ENCODE measurements around the gene MRPS18B. TPM values are rescaled to one million over a fixed set of nuclear protein-coding genes. Genes with fewer than 3 reads are reported as not detected.

The MRPS18B gene
- total and polyA plus RNA-seq, 2 of the 13 experiments (the other 11 are each of a cell fraction or from before 2014, with no cell fraction given), result 125 to 131 TPM

GRCh38 chr6:30654798-30655742 lies 37.4 kb downstream of the MRPS18B start (continued):
- TF ChIP-seq ZNF891 (CRISPR knock-in tag; IDR thresholded peaks at IDR 0.05), result no peak
- TF ChIP-seq WIZ (CRISPR knock-in tag; IDR thresholded peaks at IDR 0.05), result peak; percentile 92
- TF ChIP-seq ZNF660 (CRISPR knock-in tag; IDR thresholded peaks at IDR 0.05; ENCODE audit: borderline replicate concordance, low read depth), result no peak
- no peak for TF ChIP-seq PREB (CRISPR knock-in tag; IDR thresholded peaks at IDR 0.05)
- no peak for TF ChIP-seq ZFP62 (CRISPR knock-in tag; IDR thresholded peaks at IDR 0.05)
- TF ChIP-seq MLLT10 (CRISPR knock-in tag; IDR thresholded peaks at IDR 0.05), result no peak
- TF ChIP-seq STAG1 (CRISPR knock-in tag; IDR thresholded peaks at IDR 0.05), result no peak; the same call in 1 of the 2 replicates
- 0 out of 2 replicates have a peak, but pooled peaks have one; percentile 36 for TF ChIP-seq CBFB (CRISPR knock-in tag; IDR thresholded peaks at IDR 0.05)
- TF ChIP-seq MAF1 (CRISPR knock-in tag; IDR thresholded peaks at IDR 0.05; ENCODE audit: borderline replicate concordance), result no peak
- TF ChIP-seq ZBTB46 (CRISPR knock-in tag; IDR thresholded peaks at IDR 0.05; ENCODE audit: borderline replicate concordance), result 0 out of 2 replicates have a peak, but pooled peaks have one; percentile 2
- peak; percentile 98 for TF ChIP-seq TFAP4 (IDR thresholded peaks at IDR 0.05; ENCODE audit: borderline replicate concordance, low read depth)
- no peak for TF ChIP-seq RBFOX2 (IDR thresholded peaks at IDR 0.05; ENCODE audit: low read depth, low read length)
- no peak for TF ChIP-seq NPAS2 (CRISPR knock-in tag; IDR thresholded peaks at IDR 0.05; ENCODE audit: borderline replicate concordance)
- peak; percentile 93 for TF ChIP-seq ETV5 (CRISPR knock-in tag; IDR thresholded peaks at IDR 0.05; ENCODE audit: borderline replicate concordance)
- TF ChIP-seq ZSCAN12 (CRISPR knock-in tag; IDR thresholded peaks at IDR 0.05), result no peak
- TF ChIP-seq SOX6 (IDR thresholded peaks at IDR 0.05), result no peak
- TF ChIP-seq SOX6 (CRISPR knock-in tag; IDR thresholded peaks at IDR 0.05), result peak; percentile 99
- TF ChIP-seq, protein P1, sequence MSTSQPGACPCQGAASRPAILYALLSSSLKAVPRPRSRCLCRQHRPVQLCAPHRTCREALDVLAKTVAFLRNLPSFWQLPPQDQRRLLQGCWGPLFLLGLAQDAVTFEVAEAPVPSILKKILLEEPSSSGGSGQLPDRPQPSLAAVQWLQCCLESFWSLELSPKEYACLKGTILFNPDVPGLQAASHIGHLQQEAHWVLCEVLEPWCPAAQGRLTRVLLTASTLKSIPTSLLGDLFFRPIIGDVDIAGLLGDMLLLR (CRISPR knock-in tag; IDR thresholded peaks at IDR 0.05), result no peak
- TF ChIP-seq JARID2 (CRISPR knock-in tag; IDR thresholded peaks at IDR 0.05; ENCODE audit: insufficient replicate concordance), result no peak
- TF ChIP-seq TAF15 (IDR thresholded peaks at IDR 0.05; ENCODE audit: low read depth, low read length, poor library complexity, severe bottlenecking), result no peak
- no peak for TF ChIP-seq SUZ12 (IDR thresholded peaks at IDR 0.05; ENCODE audit: low read depth, low read length)
- TF ChIP-seq ZNF280D (CRISPR knock-in tag; IDR thresholded peaks at IDR 0.05), result peak; percentile 25; the same call in 1 of the 2 replicates

Data from HepG2 (cell line).